Measurements from ENCODE around the gene SIAH3.

SIAH3 gene

DNA sequence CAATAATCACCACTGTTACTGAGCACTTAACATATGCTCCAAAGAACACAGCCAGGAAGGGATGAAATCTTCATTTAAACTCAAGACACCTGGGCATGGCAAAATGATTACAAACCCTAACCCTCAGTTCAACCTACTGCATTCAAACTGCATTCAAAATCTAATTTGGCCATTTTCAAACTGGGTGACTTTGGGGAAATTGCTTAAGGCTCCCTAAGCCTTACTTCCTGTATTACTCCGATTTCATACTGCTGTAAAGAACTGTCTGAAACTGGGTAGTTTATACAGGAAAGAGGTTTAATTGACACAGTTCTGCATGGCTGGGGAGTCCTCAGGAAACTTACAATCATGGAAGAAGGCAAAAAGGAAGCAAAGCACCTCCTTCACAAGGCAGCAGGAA, 99.0 kb downstream of the SIAH3 start:
- Histone ChIP-seq H3K4me1 (ENCODE audit: insufficient read depth, low read length) (no peaks in the 10 kb centered on the region), H3K79me2 (ENCODE audit: insufficient read depth, low read length) (no peaks in the 10 kb centered on the region), H3K4me2 (ENCODE audit: insufficient read depth, low read length) (no peak overlapping the region), H3K27me3 (ENCODE audit: insufficient read depth, low read length, poor library complexity) (peaks cover 3% of the 10 kb centered on the region), H3K9ac (ENCODE audit: low read depth, low read length) (no peak overlapping the region), H3K36me3 (ENCODE audit: insufficient read depth, low read length) (no peaks in the 10 kb centered on the region), H2AFZ (ENCODE audit: low read depth, low read length) (no peak overlapping the region), H3K4me3 (ENCODE audit: low read depth in 1 of 2, low read length in 2 of 2) (no peak overlapping the region), H3K9me3 (ENCODE audit: insufficient read depth, low read length, severe bottlenecking) (no peaks in the 10 kb centered on the region), H3K27ac (ENCODE audit: low read length) (no peak overlapping the region), H4K20me1 (ENCODE audit: insufficient read depth, low read length) (no peaks in the 10 kb centered on the region)
- ATAC-seq (ENCODE audit: insufficient read depth, low read depth) = no peak
- TF ChIP-seq, protein P1, sequence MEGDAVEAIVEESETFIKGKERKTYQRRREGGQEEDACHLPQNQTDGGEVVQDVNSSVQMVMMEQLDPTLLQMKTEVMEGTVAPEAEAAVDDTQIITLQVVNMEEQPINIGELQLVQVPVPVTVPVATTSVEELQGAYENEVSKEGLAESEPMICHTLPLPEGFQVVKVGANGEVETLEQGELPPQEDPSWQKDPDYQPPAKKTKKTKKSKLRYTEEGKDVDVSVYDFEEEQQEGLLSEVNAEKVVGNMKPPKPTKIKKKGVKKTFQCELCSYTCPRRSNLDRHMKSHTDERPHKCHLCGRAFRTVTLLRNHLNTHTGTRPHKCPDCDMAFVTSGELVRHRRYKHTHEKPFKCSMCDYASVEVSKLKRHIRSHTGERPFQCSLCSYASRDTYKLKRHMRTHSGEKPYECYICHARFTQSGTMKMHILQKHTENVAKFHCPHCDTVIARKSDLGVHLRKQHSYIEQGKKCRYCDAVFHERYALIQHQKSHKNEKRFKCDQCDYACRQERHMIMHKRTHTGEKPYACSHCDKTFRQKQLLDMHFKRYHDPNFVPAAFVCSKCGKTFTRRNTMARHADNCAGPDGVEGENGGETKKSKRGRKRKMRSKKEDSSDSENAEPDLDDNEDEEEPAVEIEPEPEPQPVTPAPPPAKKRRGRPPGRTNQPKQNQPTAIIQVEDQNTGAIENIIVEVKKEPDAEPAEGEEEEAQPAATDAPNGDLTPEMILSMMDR (IDR thresholded peaks at IDR 0.05; ENCODE audit: borderline replicate concordance, extremely low read depth, low read length, poor library complexity, severe bottlenecking) = no peak
- TF ChIP-seq EZH2 (IDR thresholded peaks at IDR 0.05; ENCODE audit: borderline replicate concordance, low read depth, low read length, severe bottlenecking) = no peak
- no peak for DNase-seq

DNA sequence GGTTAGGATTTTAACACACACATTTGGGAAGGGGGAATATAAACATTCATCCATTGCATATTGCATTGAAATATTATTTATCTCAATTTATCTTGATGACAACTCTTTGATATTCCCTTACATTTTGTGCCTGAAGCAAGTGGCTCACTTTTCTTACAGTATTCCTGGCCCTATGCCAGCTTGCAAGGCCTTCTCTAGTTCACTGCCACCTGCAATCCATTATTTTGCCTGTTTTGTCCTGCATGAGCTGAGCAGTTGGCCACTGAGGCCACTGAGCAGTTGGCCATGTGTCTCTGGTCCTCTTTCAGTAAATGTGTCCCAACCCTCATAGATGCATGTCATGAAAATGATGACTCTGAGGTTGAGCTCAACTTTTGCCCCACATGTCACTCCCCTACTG, 99.7 kb downstream of the SIAH3 start:
- no peaks in the 10 kb centered on the region for H4K20me1 ChIP-seq (ENCODE audit: insufficient read depth, low read length)
- peaks cover 3% of the 10 kb centered on the region for H3K27me3 ChIP-seq (ENCODE audit: insufficient read depth, low read length, poor library complexity)
- H3K4me1 ChIP-seq (ENCODE audit: insufficient read depth, low read length) = no peaks in the 10 kb centered on the region
- no peak overlapping the region for H2AFZ ChIP-seq (ENCODE audit: low read depth, low read length)
- H3K9me3 ChIP-seq (ENCODE audit: insufficient read depth, low read length, severe bottlenecking) = no peaks in the 10 kb centered on the region
- no peak overlapping the region for H3K9ac ChIP-seq (ENCODE audit: low read depth, low read length)
- no peaks in the 10 kb centered on the region for H3K79me2 ChIP-seq (ENCODE audit: insufficient read depth, low read length)
- no peak for ATAC-seq (ENCODE audit: insufficient read depth, low read depth)
- no peak for TF ChIP-seq EZH2 (IDR thresholded peaks at IDR 0.05; ENCODE audit: borderline replicate concordance, low read depth, low read length, severe bottlenecking)
- TF ChIP-seq, protein P1 (IDR thresholded peaks at IDR 0.05; ENCODE audit: borderline replicate concordance, extremely low read depth, low read length, poor library complexity, severe bottlenecking) = no peak
- no peaks in the 10 kb centered on the region for H3K36me3 ChIP-seq (ENCODE audit: insufficient read depth, low read length)
- DNase-seq = no peak
- no peak overlapping the region for H3K4me3 ChIP-seq (ENCODE audit: low read depth in 1 of 2, low read length in 2 of 2)
- H3K4me2 ChIP-seq (ENCODE audit: insufficient read depth, low read length) = no peak overlapping the region
- H3K27ac ChIP-seq (ENCODE audit: low read length) = no peak overlapping the region

DNA sequence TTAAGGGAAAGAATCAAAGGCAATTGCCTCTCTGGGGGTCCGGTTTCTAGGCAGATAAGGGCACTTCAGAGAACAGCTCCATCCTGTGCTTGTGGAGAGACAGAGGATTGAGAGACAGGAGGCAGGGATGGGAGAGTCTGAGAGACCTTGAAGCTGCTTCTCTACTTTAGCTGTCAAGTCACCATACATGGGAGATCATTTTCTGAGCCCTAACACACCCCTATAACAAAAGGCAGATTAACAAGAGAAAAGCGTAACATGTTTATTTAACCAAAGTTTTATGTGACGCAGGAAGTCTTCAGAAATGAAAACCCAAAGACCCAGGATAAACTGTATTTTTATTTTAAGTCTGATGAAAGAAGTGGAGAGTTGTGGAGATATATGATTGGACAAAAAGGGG, 101.0 kb downstream of the SIAH3 start:
- H3K27me3 ChIP-seq (ENCODE audit: insufficient read depth, low read length, poor library complexity) = peaks cover 3% of the 10 kb centered on the region
- no peak overlapping the region for H3K4me3 ChIP-seq (ENCODE audit: low read depth in 1 of 2, low read length in 2 of 2)
- no peaks in the 10 kb centered on the region for H3K79me2 ChIP-seq (ENCODE audit: insufficient read depth, low read length)
- no peaks in the 10 kb centered on the region for H3K9me3 ChIP-seq (ENCODE audit: insufficient read depth, low read length, severe bottlenecking)
- H3K4me2 ChIP-seq (ENCODE audit: insufficient read depth, low read length) = no peak overlapping the region
- ATAC-seq (ENCODE audit: insufficient read depth, low read depth) (no peak), DNase-seq (no peak)
- no peaks in the 10 kb centered on the region for H4K20me1 ChIP-seq (ENCODE audit: insufficient read depth, low read length)
- H3K9ac ChIP-seq (ENCODE audit: low read depth, low read length) = no peak overlapping the region
- H3K27ac ChIP-seq (ENCODE audit: low read length) = no peak overlapping the region
- TF ChIP-seq EZH2 (IDR thresholded peaks at IDR 0.05; ENCODE audit: borderline replicate concordance, low read depth, low read length, severe bottlenecking) = no peak
- TF ChIP-seq, protein P1 (IDR thresholded peaks at IDR 0.05; ENCODE audit: borderline replicate concordance, extremely low read depth, low read length, poor library complexity, severe bottlenecking) = no peak
- H3K4me1 ChIP-seq (ENCODE audit: insufficient read depth, low read length) = no peaks in the 10 kb centered on the region
- no peaks in the 10 kb centered on the region for H3K36me3 ChIP-seq (ENCODE audit: insufficient read depth, low read length)
- no peak overlapping the region for H2AFZ ChIP-seq (ENCODE audit: low read depth, low read length)

Measured in DND-41 (cell line).